HG02759 (cell line): Measurements from ENCODE around the gene ILRUN.
A peak's percentile ranks its signal among the peaks of the same experiment; 100 is the strongest.
"Not testable (repeated sequence)": the region's sequence is repeated elsewhere in the genome, so short reads cannot be mapped to it uniquely, and the experiment has no call there.

ENCODE experiments used
- ATAC-seq: cut with Tn5 transposase; IDR thresholded peaks from one replicate; pipeline ENCODE4 v1.9.1; 2021; ENCODE audit warnings: mild to moderate bottlenecking, moderate library complexity; ENCODE audit not compliant: unreplicated experiment

The ILRUN gene

DNA sequence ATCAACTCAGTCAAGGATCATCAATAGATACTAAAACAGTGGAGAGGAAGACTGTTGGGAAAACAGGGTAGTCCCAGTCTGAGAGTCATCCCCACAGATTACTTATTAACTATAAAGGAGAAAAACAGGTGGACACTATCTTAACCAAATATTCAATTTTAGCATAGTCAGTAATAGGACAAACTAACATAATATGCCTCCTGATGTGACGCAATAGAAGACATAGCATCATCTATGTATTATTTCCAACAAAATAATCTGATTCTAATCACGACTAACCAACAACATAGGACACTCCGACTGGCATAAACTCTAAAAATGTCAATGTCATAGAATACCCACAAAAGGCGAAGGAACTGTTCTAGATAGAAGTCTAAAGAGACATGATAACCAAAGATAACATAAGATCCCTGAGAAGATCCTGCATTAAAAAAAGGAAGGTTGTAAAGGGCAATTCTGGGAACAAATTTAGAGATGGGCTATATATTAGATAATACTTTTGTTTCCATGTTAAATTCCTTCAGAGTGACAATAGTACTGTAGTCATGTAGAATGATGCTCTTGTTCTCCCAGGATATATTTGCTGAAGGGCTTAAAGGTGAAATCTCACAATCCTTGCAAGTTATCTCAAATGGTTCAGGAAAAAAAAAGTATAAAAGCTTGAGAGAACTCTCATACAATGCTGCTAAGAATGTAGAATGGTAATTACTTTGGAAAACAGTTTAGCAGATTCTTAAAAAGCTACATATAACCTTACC is 28.9 kb downstream of the ILRUN start:
- ATAC-seq: no peak

DNA sequence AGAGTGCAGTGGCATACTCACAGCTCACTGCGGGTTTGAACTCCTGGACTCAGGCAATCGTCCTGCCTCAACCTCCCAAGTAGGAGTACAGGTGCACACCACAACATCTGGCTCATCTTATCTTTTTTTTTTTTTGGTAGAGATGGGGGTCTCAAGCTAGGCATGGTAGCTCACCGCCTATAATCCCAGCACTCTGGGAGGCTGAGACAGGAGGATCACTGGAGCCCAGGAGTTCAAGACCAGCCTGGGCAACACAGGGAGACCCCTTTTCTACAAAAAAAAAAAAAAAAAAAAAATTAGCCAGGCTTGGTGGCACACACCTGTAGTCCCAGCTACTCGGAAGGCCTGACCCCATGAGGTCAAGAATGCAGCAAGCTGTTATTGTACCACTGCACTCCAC is 31.5 kb downstream of the ILRUN start:
- no peak for ATAC-seq

DNA sequence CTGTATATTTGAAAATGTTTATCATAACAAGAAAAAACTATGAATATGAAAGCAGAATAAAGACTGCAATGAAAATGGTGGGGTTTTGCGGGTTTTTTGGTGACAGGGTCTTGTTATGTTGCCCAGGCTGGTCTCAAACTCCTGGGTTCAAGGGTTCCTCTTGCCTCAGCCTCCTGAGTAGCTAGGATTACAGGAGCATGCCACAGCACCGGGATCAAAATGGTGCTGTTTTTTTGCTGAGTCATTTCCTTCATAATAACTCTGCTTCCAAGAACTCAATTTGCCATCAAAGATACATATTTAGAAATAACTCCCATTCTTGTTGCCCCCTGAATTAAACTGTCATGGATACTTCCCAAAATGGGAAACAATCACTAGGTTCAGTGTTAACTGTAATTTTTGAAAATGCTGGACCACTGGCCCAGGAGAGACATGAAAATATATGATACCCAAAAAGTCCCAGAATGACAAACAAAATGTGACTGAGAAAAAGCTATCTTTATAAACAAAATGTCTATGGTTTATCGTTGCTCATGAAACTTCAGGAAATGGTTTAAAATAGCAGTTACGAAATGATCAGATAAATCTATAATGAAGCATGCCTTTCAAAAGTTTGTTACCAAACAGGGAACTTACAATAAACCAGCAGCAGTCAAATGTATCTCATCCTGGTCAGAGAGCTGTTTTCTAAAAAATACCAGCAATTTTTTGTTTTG is 32.2 kb downstream of the ILRUN start:
- no peak for ATAC-seq

DNA sequence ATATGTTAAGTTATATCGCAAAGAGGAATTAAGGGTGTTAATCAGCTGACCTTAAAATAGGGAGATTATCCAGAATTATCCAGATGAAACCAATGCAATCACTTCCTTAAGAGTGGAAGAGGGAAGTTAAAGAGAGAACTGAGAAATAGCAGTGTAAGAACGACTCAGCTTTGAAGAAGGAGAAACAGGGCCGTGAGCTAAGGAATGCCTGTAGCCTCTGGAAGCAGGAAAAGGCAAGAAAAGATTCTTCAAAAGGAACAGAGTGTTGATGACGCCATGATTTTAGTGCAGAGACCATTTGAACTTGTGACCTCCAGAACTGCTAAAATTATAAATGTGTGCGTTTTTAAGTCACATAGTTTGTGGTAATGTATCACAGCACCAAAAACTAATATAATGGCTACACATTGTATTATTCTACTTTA is 32.7 kb downstream of the ILRUN start:
- no peak for ATAC-seq

DNA sequence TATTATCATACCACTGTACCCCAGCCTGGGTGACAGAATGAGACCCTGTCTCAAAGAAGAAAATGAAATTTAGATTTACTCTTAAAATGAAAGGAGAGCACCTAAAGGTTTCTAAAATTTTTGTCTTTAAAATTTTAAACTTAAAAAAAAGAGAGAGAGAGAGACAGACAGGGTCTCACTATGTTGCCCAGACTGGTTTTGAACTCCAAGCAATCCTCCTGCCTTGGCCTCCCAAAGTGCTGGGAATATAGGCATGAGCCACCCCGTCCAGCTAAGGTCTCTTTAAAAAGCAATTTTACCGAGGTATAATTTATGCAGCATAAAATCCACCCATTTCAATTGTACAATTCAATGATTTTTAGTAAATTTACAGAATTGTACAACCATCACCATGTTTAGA is 33.2 kb downstream of the ILRUN start:
- ATAC-seq: no peak

DNA sequence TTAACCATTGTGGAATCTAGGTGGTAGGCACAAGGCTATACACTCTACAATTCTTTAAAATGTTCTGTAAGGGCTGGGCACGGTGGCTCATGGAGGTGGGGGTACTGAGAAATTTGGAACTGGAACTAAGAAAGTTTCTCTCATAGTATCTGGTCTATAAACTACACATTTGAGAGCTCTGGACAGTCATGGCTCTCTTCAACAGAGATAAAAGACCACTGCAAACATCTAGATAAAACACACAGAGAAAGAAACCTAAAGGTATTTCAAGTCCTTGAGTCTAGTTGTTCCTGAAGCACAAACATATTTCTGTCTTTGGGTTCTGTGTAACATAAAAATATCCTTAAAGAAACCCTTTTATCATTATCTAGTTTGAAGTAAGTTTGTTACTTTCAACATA is 35.2 kb downstream of the ILRUN start:
- ATAC-seq: no peak

DNA sequence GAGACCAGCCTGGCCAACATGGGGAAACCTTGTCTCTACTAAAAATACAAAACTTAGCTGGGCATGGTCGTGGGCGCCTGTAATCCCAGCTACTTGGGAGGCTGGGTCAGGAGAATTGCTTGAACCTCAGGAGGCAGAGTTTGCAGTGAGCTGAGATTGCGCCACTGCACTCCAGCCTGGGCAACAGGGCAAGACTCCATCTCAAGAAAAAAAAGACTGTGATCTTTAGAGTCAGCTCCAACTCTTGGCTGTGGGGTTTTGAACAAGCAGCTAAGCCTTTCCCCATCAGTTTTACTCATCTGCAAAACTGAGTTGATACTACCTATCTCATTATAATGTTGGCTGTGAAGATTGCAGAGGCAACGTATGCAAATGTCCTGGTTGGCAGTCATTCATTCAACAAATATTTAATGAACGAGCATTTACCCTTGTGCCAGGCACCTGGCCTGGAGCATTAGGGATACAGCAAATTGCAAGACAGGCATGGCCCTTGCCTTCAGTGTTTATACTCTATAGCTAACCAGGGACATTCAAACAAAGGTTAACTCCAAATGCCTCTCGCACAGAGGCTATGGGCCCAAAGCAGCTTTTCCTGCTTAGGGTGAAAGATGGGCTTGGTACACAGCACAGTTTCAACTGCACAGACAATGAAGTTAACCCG is 37.8 kb downstream of the ILRUN start:
- no peak for ATAC-seq

DNA sequence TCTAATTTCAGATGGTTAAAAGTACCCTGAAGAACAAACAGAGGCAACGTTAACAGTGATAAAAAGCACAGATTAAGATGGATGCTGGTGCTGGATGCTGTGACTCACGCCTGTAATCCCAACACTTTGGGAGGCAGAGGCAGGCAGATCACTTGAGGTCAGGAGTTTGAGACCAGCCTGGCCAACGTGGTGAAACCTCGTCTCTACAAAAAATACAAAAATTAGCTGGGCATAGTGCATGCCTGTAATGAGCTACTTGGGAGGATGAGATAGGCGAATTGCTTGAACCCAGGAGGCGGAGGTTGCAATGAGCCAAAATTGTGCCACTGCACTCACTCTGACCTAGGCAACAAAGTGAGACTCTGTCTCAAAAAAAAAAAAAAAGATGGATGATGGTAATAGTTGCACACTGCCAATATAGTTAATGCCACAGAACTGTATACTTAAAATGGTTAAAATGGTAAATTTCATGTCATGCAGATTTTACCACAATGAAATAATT is 38.5 kb downstream of the ILRUN start:
- not testable (repeated sequence) for ATAC-seq

DNA sequence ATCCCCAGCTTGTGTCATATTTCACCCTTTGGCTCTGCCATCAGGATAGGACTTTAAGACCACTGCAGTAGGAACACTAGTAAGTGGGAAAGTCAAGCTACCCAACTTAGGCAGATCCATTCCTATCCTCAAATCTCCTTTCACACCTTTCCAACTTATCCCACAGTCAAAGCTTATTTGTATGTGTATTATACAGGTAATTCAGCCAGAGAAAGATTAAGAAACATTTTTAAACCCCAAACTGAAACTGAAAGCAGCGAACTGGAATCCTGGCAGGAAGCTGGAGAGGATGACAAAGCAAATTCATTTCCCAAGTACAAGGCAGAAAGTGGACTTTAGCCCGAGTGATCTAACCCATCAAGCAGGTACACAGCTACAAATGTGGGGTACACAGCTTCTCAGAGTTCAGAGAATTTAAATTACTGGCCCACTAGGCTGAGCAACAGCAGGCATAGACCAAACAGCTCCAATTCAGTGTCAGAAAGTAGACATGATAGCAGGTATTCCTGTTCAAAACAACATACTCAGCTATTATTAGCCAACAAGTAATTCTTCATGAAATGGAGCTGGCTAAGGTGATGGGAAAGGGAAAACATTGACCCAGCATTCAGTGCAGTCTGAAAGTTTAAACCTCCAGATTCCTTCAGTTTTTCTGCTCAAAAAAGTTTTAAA is 39.1 kb downstream of the ILRUN start:
- no peak for ATAC-seq

DNA sequence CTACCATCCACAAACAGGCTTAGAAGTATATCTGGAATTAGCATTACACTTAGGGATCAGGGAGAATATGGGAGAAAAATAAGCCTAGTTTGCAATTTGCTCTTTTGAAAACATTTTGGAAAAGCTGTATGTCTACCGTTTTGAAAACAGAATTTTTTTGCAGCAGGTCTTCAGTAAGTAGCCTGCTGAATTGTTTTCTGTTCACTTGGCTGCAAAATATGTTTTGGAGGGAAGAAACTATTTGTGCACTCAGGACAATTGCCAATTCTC is 39.6 kb downstream of the ILRUN start:
- no peak for ATAC-seq

DNA sequence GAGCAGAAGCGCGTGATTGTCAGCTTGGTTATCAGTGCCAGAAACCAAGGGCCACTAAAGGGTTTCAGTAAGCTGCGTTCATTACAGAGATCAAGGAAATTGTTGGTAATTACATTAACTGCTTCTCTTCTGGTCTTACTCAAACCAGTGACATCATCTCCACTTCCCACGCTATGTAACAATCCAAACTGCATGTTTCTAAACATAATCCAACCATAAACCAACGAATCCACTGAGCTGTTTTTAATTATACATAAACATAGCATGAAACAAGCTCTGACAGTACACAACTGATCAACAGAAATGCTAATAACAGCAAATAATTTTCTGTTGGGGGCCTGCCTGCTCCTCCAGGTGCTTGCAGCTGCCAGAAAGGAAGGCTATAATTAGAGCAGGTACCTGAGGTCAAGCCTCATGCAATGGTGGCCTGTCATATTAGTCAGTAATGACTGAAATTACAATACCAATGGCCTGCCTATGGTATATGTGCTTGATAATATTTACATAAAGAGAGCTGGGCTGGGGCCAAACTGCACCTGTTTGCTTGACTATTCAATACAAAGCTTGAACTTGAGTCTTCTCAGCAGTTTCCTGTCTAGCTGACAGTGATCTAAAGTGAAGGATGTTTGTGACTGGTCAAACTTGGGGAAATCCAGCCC is 40.1 kb downstream of the ILRUN start:
- peak; percentile 89 for ATAC-seq

DNA sequence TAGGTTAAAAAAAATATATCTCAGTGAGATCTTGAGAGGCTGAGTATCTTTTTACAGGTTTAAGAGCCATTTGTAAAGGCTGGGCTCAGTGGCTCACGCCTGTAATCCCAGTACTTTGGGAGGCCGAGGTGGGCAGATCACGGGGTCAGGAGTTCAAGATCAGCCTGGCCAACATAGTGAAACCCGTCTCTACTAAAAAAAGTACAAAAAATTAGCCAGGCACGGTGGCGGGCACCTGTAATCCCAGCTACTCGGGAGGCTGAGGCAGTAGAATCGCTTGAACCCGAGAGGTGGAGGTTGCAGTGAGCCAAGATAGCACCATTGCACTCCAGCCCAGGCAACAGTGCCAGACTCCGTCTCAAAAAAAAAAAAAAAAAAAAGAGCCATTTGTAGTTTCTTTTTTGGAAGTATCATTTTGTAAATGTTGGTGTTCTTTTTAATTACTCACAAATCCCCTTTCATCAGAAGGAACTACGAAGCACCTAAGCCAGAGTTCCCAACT is 40.6 kb downstream of the ILRUN start:
- peak; percentile 1 for ATAC-seq

DNA sequence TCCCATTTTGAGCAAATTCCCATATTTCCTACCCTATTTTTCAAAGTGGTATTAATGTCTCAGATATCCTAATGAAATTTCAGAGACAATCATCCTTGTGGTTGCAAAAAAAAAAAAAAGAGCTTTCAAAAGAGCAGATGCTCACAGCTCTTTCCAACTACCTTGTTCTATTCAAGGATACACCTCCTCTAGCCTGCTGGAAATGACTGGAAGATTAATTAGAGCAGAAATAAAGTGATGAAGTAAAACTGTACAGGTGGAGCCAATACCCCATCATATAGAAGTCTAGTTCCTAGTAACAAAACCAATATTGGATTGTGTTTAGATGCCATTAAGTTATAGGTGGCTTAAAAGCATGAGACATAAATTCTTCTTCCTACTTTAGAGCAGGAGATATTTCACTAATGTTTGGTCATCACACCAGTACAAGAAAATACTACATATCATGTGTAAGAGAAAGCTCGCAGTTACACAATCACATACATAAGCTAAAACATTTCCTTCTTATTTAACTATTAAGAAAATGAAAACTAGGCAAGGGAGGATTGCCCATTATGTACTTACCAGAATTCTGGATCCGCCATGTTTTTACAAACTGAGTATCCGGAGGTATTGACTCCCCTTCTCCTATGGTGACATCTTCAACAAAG is 42.4 kb downstream of the ILRUN start:
- no peak for ATAC-seq

DNA sequence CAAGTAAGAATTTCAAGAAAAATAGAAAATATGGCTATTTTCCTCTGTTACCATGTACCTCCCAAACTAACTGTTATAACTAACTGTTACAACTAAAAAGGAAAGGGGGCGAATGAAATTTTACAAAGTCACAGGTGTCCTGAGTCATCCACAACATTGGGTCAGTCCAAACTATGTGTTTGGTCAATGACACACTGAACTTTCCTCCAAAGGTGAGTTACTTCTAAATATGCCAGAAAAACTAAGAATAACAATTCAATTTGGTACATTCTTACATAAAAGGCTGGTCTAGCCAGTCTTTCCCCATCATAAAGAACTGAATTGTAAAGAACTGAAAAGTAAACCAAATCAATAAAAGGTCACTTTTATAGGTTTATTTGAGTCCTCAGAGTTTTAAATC is 44.3 kb downstream of the ILRUN start:
- ATAC-seq: no peak

DNA sequence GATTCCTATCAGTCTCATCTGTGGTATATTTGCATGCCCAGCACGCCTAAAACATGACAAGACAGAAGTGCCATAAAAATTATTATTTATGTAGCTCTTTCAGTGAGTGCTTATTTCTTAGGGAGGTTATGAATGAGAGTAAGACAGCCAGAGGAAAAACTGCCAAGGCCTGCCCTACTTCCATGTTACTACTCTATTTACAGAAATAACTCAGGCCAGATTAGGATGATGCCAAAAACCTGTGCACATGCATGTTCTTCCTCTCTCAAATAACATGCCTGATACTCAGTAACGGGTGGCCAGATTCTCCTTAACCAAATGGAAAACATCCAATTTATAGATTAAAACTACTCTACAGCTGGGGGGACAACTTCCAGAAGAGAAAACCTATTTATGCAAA is 45.7 kb downstream of the ILRUN start:
- ATAC-seq: no peak

DNA sequence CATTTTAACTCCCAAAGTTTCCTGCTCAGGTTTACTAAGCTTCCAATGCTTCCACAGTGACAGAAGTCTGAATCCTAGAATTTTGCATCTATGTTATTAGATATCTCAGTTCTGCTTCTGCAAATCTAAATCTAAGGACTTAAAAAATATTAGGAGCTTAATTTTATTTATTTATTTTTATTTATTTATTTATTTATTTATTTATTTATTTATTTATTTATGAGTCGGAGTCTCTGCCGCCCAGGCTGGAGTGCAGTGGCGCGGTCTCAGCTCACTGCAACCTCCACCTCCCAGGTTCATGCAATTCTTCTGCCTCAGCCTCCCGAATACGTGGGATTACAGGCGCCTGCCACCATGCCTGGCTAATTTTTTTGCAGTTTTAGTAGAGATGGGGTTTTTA is 46.3 kb downstream of the ILRUN start:
- ATAC-seq: not testable (repeated sequence)

DNA sequence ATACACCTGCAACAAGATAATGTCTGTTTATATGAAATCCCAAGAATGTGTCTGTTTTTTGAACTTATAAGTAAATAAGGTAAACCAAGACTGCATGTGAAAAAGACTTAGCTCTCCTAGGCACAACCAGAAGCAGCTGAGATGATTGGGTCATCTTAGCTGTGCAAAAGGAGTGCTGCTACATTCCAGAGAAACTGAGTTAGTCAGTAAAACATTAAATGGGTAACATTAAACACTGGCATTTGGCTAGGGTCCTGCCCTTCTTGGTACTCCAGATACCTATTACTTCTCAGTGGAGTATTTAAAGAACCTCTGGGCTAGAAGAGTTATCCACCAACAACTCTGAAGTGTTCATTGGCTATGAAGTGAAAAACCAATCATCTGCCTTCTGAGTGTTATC is 47.8 kb downstream of the ILRUN start:
- ATAC-seq: no peak
